Measurements from ENCODE around the gene COMP. TPM values are rescaled to one million over a fixed set of nuclear protein-coding genes. Genes with fewer than 3 reads are reported as not detected.
A peak's percentile ranks its signal among the peaks of the same experiment; 100 is the strongest.

COMP gene
- polyA plus RNA-seq, 2 of the 4 experiments (the other 2 are of a cell fraction): not detected

DNA sequence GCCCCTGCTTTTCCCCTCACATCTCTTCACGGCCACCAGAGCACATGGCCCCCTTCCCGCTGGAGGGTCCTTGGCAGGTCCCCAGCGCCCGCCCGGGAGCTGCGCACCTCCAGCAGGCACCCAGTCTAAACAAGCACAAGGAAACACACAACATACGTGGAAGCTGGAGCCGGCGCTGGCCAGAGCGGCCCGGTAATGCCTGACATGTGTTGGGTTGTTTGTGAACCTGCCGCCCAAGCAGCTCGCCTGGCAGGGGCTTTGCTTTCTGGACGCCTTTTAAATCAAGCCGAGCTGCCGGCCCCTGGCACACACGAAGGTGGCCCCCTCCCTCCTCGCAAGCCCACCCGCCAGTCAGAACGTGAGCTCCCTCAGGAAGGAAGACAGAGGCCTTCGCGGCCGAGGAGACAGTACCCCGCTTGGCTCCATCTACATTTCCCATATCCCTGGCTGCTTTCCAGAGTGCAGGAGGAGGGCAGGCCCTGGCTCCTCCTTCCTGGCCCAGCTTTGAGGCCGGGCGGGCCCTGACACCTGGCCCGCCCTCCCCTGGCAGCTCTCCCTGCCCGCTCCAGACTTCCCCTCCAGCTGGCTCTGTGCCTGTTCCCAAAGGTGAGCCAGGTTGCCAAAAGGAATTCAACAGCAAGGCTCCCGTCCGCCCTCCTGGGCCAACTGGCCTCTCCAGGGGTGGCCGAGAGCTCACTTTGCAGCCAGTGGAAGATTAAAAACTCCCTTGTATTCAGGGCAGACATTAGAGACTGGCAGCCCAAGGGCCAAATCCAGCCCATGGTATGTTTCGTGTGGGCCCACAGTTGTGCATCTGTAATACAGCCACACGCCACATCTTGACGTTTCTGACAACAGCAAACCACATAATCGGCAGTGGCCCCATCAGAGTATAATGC lies 28.7 kb downstream of the COMP start:
- Histone ChIP-seq H3K4me2 (no peak overlapping the region), H3K4me3 (no peak overlapping the region), H3K9me3 (no peaks in the 10 kb centered on the region), H3K4me1 (peaks cover 15% of the 10 kb centered on the region; the same call in 2 of the 3 replicates), H3K27ac (no peak overlapping the region)
- TF ChIP-seq HOXB5 (CRISPR knock-in tag; IDR thresholded peaks at IDR 0.05) (no peak), CBX2 (IDR thresholded peaks at IDR 0.05; ENCODE audit: borderline replicate concordance, low read depth) (no peak), FOSB (CRISPR knock-in tag; IDR thresholded peaks at IDR 0.05) (no peak)
- DNase-seq (ENCODE audit: low read depth in 1 of 2, low spot score in 1 of 2) (no peak), ATAC-seq (peak in 1 of 2 experiments; percentile 30; a peak in 2 of 6 replicates), FAIRE-seq (no peak)
- ChIA-PET POLR2A (no interaction called here), CTCF (interaction anchor here (0.7 to 1.4 kb wide), 2 partner anchors 20 to 28 kb away, joined by 3 to 4 read pairs; no protein-coding TSS in a partner anchor)
- 92% methylated on average over 17 of the region's 35 CpGs for WGBS (ENCODE audit: missing lambda C conversion rate)

DNA sequence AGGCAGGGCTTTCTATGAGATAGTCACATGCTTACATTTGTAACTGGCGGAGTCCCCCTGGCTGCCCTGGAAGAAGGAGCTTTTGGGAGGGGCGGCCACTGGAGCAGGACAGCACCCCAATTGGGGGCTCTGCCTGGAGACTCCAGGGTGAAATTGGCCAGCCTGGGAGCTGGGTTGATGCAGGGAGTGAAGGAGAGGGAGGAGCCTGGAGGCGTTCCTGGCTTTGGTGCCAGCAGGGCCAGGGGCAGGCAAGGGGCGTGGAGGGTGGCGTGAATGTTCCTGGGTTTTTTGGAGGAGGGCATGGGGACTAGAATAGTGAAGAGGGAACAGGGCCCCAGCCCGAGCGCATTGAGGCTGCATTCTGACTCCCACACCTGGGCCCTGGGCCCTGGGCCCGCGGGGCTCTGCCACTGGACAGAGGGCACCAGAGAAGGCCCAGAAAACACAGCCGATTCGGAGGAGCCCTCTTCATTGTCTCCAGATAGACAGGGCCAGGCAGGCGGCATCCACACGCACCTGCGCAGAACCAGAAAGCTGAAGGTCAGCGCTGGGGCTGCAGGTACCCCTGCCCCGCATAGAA lies 29.5 kb downstream of the COMP start:
- 97% methylated on average over 14 of the region's 16 CpGs for WGBS (ENCODE audit: missing lambda C conversion rate)
- Histone ChIP-seq H3K4me3 (no peak overlapping the region), H3K27ac (no peak overlapping the region), H3K9me3 (no peaks in the 10 kb centered on the region), H3K4me1 (peaks cover 15% of the 10 kb centered on the region; the same call in 2 of the 3 replicates), H3K4me2 (no peak overlapping the region)
- no peak for FAIRE-seq
- POLR2A ChIA-PET: no interaction called here
- TF ChIP-seq CEBPB (IDR thresholded peaks at IDR 0.05) (no peak), CHD4 (IDR thresholded peaks at IDR 0.05; ENCODE audit: borderline replicate concordance) (no peak), NFE2L2 (conservative IDR thresholded peaks at IDR 0.05; ENCODE audit: low read length) (no peak), JUN (IDR thresholded peaks at IDR 0.05) (no peak), ZNF302 (CRISPR knock-in tag; IDR thresholded peaks at IDR 0.05) (no peak), MYC (IDR thresholded peaks at IDR 0.05; ENCODE audit: borderline replicate concordance, low read length) (no peak), EP300 (IDR thresholded peaks at IDR 0.05) (no peak), FOSB (CRISPR knock-in tag; IDR thresholded peaks at IDR 0.05) (no peak), RFX5 (IDR thresholded peaks at IDR 0.05) (no peak), RNF2 (IDR thresholded peaks at IDR 0.05; ENCODE audit: borderline replicate concordance, low read depth) (no peak), RAD21 (conservative IDR thresholded peaks at IDR 0.05 in 1 of 2, IDR thresholded peaks at IDR 0.05 in 1 of 2) (no peak), FOXS1 (CRISPR knock-in tag; IDR thresholded peaks at IDR 0.05) (no peak), POLR2A (IDR thresholded peaks at IDR 0.05; ENCODE audit: low read length) (no peak), RARB (CRISPR knock-in tag; IDR thresholded peaks at IDR 0.05) (no peak), CBX2 (IDR thresholded peaks at IDR 0.05; ENCODE audit: borderline replicate concordance, low read depth) (no peak), NR3C1 (IDR thresholded peaks at IDR 0.05) (no peak)
- TF ChIP-seq, protein P1, sequence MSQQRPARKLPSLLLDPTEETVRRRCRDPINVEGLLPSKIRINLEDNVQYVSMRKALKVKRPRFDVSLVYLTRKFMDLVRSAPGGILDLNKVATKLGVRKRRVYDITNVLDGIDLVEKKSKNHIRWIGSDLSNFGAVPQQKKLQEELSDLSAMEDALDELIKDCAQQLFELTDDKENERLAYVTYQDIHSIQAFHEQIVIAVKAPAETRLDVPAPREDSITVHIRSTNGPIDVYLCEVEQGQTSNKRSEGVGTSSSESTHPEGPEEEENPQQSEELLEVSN (IDR thresholded peaks at IDR 0.05; ENCODE audit: borderline replicate concordance, low read depth): no peak
- TF ChIP-seq, protein P2, sequence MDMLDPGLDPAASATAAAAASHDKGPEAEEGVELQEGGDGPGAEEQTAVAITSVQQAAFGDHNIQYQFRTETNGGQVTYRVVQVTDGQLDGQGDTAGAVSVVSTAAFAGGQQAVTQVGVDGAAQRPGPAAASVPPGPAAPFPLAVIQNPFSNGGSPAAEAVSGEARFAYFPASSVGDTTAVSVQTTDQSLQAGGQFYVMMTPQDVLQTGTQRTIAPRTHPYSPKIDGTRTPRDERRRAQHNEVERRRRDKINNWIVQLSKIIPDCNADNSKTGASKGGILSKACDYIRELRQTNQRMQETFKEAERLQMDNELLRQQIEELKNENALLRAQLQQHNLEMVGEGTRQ (IDR thresholded peaks at IDR 0.05): no peak
- CTCF ChIA-PET: interaction anchor here (1.4 kb wide), 1 partner anchor 27 kb away, joined by 4 read pairs; no protein-coding TSS in a partner anchor
- ATAC-seq: no peak
- DNase-seq (ENCODE audit: low read depth in 1 of 2, low spot score in 1 of 2): no peak
